K562 (cell line): ENCODE results near the gene MEX3C. TPM values are rescaled to one million over a fixed set of nuclear protein-coding genes. Genes with fewer than 3 reads are reported as not detected.

ENCODE experiments used
- ATAC-seq: fragments of 200-7000 bp; cut with Tn5 transposase; 3 replicates; pipeline ENCODE4 v1.9.1; 2020; ENCODE audit warnings: moderate library complexity
- BruUV-seq: library from RNA; stranded (reverse); fragments of 400-500 nt; replicated peaks from 2 replicates; lab custom pipeline; 2021; lab: Mats Ljungman, UMichigan
- CTCF ChIA-PET: fragments of 300-600 bp; formaldehyde crosslinking; extraction: SDS; loops from one replicate; lab custom pipeline; 2021; ENCODE audit warnings: low intra/inter-chr PET ratio; lab: Yijun Ruan, JAX
- POLR2A ChIA-PET: fragments of 300-600, 350-650 bp; sonication (Branson Sonifier 250); formaldehyde crosslinking; extraction: SDS; loops from one replicate; lab custom pipeline; 2021; ENCODE audit warnings: antibody characterized with exemption, inconsistent platforms; lab: Yijun Ruan, JAX
- DNase-seq, 4 experiments: peaks; one replicate each; pipeline versions ENCODE4 v3.0.0 to v3.0.0-alpha.2; 2011 to 2018; ENCODE audit warnings: low spot score in 3 of 4, mixed read lengths in 3 of 4; ENCODE audit errors: extremely low read depth in 1 of 4
- FAIRE-seq: peaks from 2 replicates; lab custom pipeline; 2011; peaks lifted over from hg19 to GRCh38; lab: Jason Lieb, UNC
- H2AFZ ChIP-seq: 2 replicates; pipeline ENCODE4 v1.6.0; 2011; ENCODE audit warnings: low read depth, low read length, control low read depth, inconsistent platforms
- H3K27ac ChIP-seq: fragments of 200-600 bp; 3 replicates; pipeline ENCODE4 v1.8.0; 2011; ENCODE audit warnings: low read depth, mild to moderate bottlenecking, control low read depth, inconsistent platforms, low read length, moderate library complexity, mixed read lengths; ENCODE audit errors: extremely low read depth
- H3K27me3 ChIP-seq, 2 experiments: fragments of 300-600 bp in 1 of 2; 2 replicates in 1 of 2; 3 replicates in 1 of 2; pipeline versions ENCODE4 v1.6.0 to v1.8.0; 2011; ENCODE audit warnings: inconsistent platforms in 2 of 2, low read length in 2 of 2, mild to moderate bottlenecking in 1 of 2, mixed read lengths in 1 of 2, moderate library complexity in 1 of 2; ENCODE audit not compliant: control insufficient read depth in 2 of 2, insufficient read depth in 2 of 2
- H3K36me3 ChIP-seq: fragments of 300-600 bp; 3 replicates; pipeline ENCODE4 v1.8.0; 2011; ENCODE audit warnings: mild to moderate bottlenecking, low read length, inconsistent platforms; ENCODE audit not compliant: control insufficient read depth, insufficient read depth
- H3K4me1 ChIP-seq, 2 experiments: fragments of 200-600 bp in 1 of 2; replicated peaks in 1 of 2; 2 replicates in 1 of 2; 3 replicates in 1 of 2; pipeline versions ENCODE4 v1.5.1 to v1.8.0; 2011; ENCODE audit warnings: inconsistent platforms in 2 of 2, low read length in 2 of 2, mild to moderate bottlenecking in 1 of 2, mixed read lengths in 1 of 2, moderate library complexity in 1 of 2; ENCODE audit not compliant: control insufficient read depth in 2 of 2, insufficient read depth in 2 of 2
- H3K4me2 ChIP-seq: 2 replicates; pipeline ENCODE4 v1.6.1; 2011; ENCODE audit warnings: low read length, control low read depth, inconsistent platforms, mixed read lengths; ENCODE audit not compliant: insufficient read depth
- H3K4me3 ChIP-seq: fragments of 200-600 bp; sonication (generic), shearing (Covaris generic); 2 replicates; pipeline ENCODE4 v1.5.1; 2016; ENCODE audit warnings: control low read depth, inconsistent platforms
- H3K79me2 ChIP-seq: fragments of 200-600 bp; 3 replicates; pipeline ENCODE4 v1.8.0; 2011; ENCODE audit warnings: low read length, inconsistent platforms; ENCODE audit not compliant: control insufficient read depth, insufficient read depth
- H3K9ac ChIP-seq, 2 experiments: 2 replicates each; pipeline versions ENCODE4 v1.6.0 to v1.6.1; 2011; ENCODE audit warnings: low read depth in 2 of 2, low read length in 2 of 2, control low read depth in 1 of 2, inconsistent platforms in 1 of 2, mild to moderate bottlenecking in 1 of 2, mixed read lengths in 1 of 2; ENCODE audit not compliant: insufficient read depth in 1 of 2
- H3K9me1 ChIP-seq: one replicate; pipeline ENCODE4 v1.6.0; 2011; ENCODE audit warnings: inconsistent platforms, mild to moderate bottlenecking, low read length, moderate library complexity; ENCODE audit not compliant: control insufficient read depth, insufficient read depth
- H3K9me3 ChIP-seq: replicated peaks from 2 replicates; pipeline ENCODE4 v1.5.1; 2011; ENCODE audit warnings: low read depth, low read length, inconsistent platforms; ENCODE audit not compliant: control insufficient read depth, insufficient read depth
- H4K20me1 ChIP-seq: replicated peaks from 2 replicates; pipeline ENCODE4 v1.6.1; 2011; ENCODE audit warnings: low read length, inconsistent platforms, mixed read lengths; ENCODE audit not compliant: control insufficient read depth, insufficient read depth
- TOE1 ChIP-seq, 2 experiments: fragments of 450-650 bp in 1 of 2; sonication (generic) in 1 of 2; formaldehyde crosslinking in 1 of 2; IDR thresholded peaks; 2 replicates each; pipeline versions ENCODE4 v1.7.1 to v1.8.0; 2016 to 2022; ENCODE audit warnings: borderline replicate concordance in 2 of 2, mild to moderate bottlenecking in 2 of 2, antibody characterized with exemption in 1 of 2, inconsistent platforms in 1 of 2, low read depth in 1 of 2, missing genetic modification reagents in 1 of 2, moderate library complexity in 1 of 2
- WGBS: fragments of 100-300 bp; shearing (Covaris generic); methylation state at CpG from one replicate; pipeline ENCODE4 v1.1.6; 2016; ENCODE audit warnings: low coverage, mixed read lengths; ENCODE audit not compliant: insufficient coverage; ENCODE audit errors: missing lambda C conversion rate; 5-methylcytosine and 5-hydroxymethylcytosine counted together
- in situ Hi-C: fragments of 300-500 bp; cut with MboI; formaldehyde crosslinking; loops from 4 replicates; pipeline ENCODE4 v1.15.0; 2018; ENCODE audit warnings: inconsistent platforms, mixed read lengths
- intact Hi-C: fragments of 100-400 bp; cut with micrococcal nuclease; formaldehyde crosslinking; loops from 2 replicates; pipeline ENCODE4 v1.14.2; 2022
- polyA plus RNA-seq, 8 experiments: library from polyadenylated mRNA; depleted of rRNA in 4 of 8; stranded (reverse) in 5 of 8; unstranded in 3 of 8; fragments of >200 nt; fragmentation: Nextera tagmentation in 2 of 8; fragmentation: Illumina TruSeq in 1 of 8; extraction: Ambion mirVana in 2 of 8; extraction: Trizol in 1 of 8; gene quantifications; 2 replicates each; pipeline versions ENCODE4 v1.2.1 to v1.2.3, GENCODE V29; 2011 to 2014; ENCODE audit warnings: inconsistent platforms in 1 of 8, missing spikeins in 1 of 8
- total RNA-seq, 7 experiments: library from RNA; depleted of rRNA in 6 of 7; stranded (reverse); fragments of >200 nt in 6 of 7; fragmentation: Illumina TruSeq in 2 of 7; extraction: Trizol in 2 of 7; gene quantifications; 2 replicates each; pipeline versions ENCODE4 v1.2.1 to v1.2.3, GENCODE V29; 2011 to 2021; ENCODE audit warnings: low replicate concordance in 1 of 7
- TF ChIP-seq, protein P1 (sequence below): fragments of 250-450 bp; sonication (Bioruptor Pico); IDR thresholded peaks from 2 replicates; pipeline ENCODE4 v1.5.0; 2022; ENCODE audit warnings: mild to moderate bottlenecking

Gene MEX3C
- total and polyA plus RNA-seq, 9 of the 15 experiments (the other 6 are each of a cell fraction or from before 2014, with no cell fraction given) = 2.4 to 14.2 (median 10.6) TPM

DNA sequence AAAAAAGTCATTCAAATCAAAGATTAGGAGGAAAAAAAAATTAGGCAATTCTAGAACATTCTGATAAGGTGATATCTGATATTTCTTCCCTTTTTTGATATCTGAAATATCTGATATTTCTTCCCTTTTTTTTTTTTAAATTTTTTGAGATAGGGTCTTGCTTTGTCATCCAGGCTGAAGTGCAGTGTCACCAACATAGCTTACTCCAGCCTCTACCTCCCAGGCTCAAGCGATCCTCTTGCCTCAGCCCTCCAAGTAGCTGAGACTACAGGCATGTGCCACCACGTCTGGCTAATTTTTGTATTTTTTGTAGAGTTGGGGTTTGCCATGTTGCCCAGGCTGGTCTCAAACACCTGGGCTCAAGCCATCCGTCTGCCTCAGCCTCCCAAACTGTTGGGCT lies 33.9 kb downstream of the MEX3C start:
- in situ Hi-C loops = no loop called here
- no peak for ATAC-seq
- H3K9ac ChIP-seq = no peak overlapping the region
- no peaks in the 10 kb centered on the region for H3K36me3 ChIP-seq
- intact Hi-C loops = no loop called here
- H2AFZ ChIP-seq = no peak overlapping the region
- no peak overlapping the region for H3K27ac ChIP-seq
- H3K4me3 ChIP-seq = no peak overlapping the region
- 25% methylated on average over 3 of the region's 3 CpGs for whole genome bisulfite sequencing
- BruUV-seq = no TSS peak
- no peaks in the 10 kb centered on the region for H4K20me1 ChIP-seq
- ChIA-PET CTCF (no interaction called here), POLR2A (no interaction called here)
- no peak overlapping the region for H3K4me2 ChIP-seq
- peaks cover 0 to 19% of the 10 kb centered on the region in 2 experiments; a peak in 2 of 5 replicates for H3K27me3 ChIP-seq
- no peak for DNase-seq
- no peaks in the 10 kb centered on the region for H3K79me2 ChIP-seq
- no peaks in the 10 kb centered on the region for H3K9me3 ChIP-seq
- no peaks in the 10 kb centered on the region for H3K9me1 ChIP-seq
- TF ChIP-seq, protein P1, sequence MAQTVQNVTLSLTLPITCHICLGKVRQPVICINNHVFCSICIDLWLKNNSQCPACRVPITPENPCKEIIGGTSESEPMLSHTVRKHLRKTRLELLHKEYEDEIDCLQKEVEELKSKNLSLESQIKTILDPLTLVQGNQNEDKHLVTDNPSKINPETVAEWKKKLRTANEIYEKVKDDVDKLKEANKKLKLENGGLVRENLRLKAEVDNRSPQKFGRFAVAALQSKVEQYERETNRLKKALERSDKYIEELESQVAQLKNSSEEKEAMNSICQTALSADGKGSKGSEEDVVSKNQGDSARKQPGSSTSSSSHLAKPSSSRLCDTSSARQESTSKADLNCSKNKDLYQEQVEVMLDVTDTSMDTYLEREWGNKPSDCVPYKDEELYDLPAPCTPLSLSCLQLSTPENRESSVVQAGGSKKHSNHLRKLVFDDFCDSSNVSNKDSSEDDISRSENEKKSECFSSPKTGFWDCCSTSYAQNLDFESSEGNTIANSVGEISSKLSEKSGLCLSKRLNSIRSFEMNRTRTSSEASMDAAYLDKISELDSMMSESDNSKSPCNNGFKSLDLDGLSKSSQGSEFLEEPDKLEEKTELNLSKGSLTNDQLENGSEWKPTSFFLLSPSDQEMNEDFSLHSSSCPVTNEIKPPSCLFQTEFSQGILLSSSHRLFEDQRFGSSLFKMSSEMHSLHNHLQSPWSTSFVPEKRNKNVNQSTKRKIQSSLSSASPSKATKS (CRISPR knock-in tag) = no peak
- no peak for TF ChIP-seq TOE1 (IDR thresholded peaks at IDR 0.05; ENCODE audit: borderline replicate concordance)
- no peak for TF ChIP-seq TOE1 (CRISPR knock-in tag; IDR thresholded peaks at IDR 0.05; ENCODE audit: borderline replicate concordance, low read depth)
- H3K4me1 ChIP-seq = no peaks in the 10 kb centered on the region; a peak in 1 of 5 replicates
- no peak for FAIRE-seq
